Measurements from ENCODE around the gene XYLB. TPM values are rescaled to one million over a fixed set of nuclear protein-coding genes. Genes with fewer than 3 reads are reported as not detected.

Gene XYLB
- total RNA-seq, 2 experiments from 2014 or later = 5.3 to 7.2 TPM

- no TSS peak for BruUV-seq (replicated peaks)
- H2AFZ ChIP-seq (ENCODE audit: low read length) = no peak overlapping the region
- no peaks in the 10 kb centered on the region for H3K9me2 ChIP-seq (ENCODE audit: insufficient read depth, low read length)
- no peak overlapping the region for H3K4me2 ChIP-seq (ENCODE audit: low read length)
- no peak overlapping the region for H3K27ac ChIP-seq (ENCODE audit: low read depth, low read length, poor library complexity, severe bottlenecking)
- ChIA-PET POLR2A (no interaction called here), CTCF (ENCODE audit: unreplicated experiment) (no interaction called here)
- DNase-seq (ENCODE audit: low spot score) = no peak
- no peak for TF ChIP-seq EZH2phosphoT487 (IDR thresholded peaks at IDR 0.05; ENCODE audit: borderline replicate concordance, low read depth, low read length)
- TF ChIP-seq CTCF (conservative IDR thresholded peaks at IDR 0.05; ENCODE audit: low read length) = no peak
- H3K36me3 ChIP-seq (ENCODE audit: insufficient read depth, low read length) = 0 out of 2 replicates have a peak, but pooled peaks cover 11% of the 10 kb centered on the region
- no peaks in the 10 kb centered on the region for H3K9me3 ChIP-seq (ENCODE audit: low read length)
- no peaks in the 10 kb centered on the region for H3K4me1 ChIP-seq (ENCODE audit: insufficient read depth, low read length, poor library complexity, severe bottlenecking)
- no peaks in the 10 kb centered on the region for H3K79me2 ChIP-seq (ENCODE audit: insufficient read depth, low read depth, low read length)
- no peaks in the 10 kb centered on the region for H4K20me1 ChIP-seq (ENCODE audit: insufficient read depth, low read length)
- intact Hi-C loops (cut with micrococcal nuclease; ENCODE audit: unreplicated experiment) = no loop called here
- H3K4me3 ChIP-seq (ENCODE audit: low read depth, low read length, poor library complexity, severe bottlenecking) = no peak overlapping the region
Measured at GRCh38 chr3:38370861-38371260, 24.3 kb downstream of the XYLB start.

GRCh38 chr3:38371541-38372213 lies 25.1 kb downstream of the XYLB start:
- no TSS peak for BruUV-seq (replicated peaks)
- POLR2A ChIA-PET = no interaction called here
- intact Hi-C loops (cut with micrococcal nuclease; ENCODE audit: unreplicated experiment) = no loop called here
- no peaks in the 10 kb centered on the region for H4K20me1 ChIP-seq (ENCODE audit: insufficient read depth, low read length)
- no peaks in the 10 kb centered on the region for H3K9me2 ChIP-seq (ENCODE audit: insufficient read depth, low read length)
- H2AFZ ChIP-seq (ENCODE audit: low read length) = no peak overlapping the region
- H3K4me3 ChIP-seq (ENCODE audit: low read depth, low read length, poor library complexity, severe bottlenecking) = no peak overlapping the region
- TF ChIP-seq CTCF (conservative IDR thresholded peaks at IDR 0.05; ENCODE audit: low read length) = no peak
- TF ChIP-seq EZH2phosphoT487 (IDR thresholded peaks at IDR 0.05; ENCODE audit: borderline replicate concordance, low read depth, low read length) = no peak
- H3K4me1 ChIP-seq (ENCODE audit: insufficient read depth, low read length, poor library complexity, severe bottlenecking) = no peaks in the 10 kb centered on the region
- CTCF ChIA-PET (ENCODE audit: unreplicated experiment) = no interaction called here
- no peaks in the 10 kb centered on the region for H3K79me2 ChIP-seq (ENCODE audit: insufficient read depth, low read depth, low read length)
- no peak overlapping the region for H3K27ac ChIP-seq (ENCODE audit: low read depth, low read length, poor library complexity, severe bottlenecking)
- 0 out of 2 replicates have a peak, but pooled peaks cover 11% of the 10 kb centered on the region for H3K36me3 ChIP-seq (ENCODE audit: insufficient read depth, low read length)
- no peak for DNase-seq (ENCODE audit: low spot score)
- no peak overlapping the region for H3K4me2 ChIP-seq (ENCODE audit: low read length)
- H3K9me3 ChIP-seq (ENCODE audit: low read length) = no peaks in the 10 kb centered on the region

GRCh38 chr3:38372214-38372601 lies 25.6 kb downstream of the XYLB start:
- no peaks in the 10 kb centered on the region for H3K9me2 ChIP-seq (ENCODE audit: insufficient read depth, low read length)
- no peak for DNase-seq (ENCODE audit: low spot score)
- H3K27ac ChIP-seq (ENCODE audit: low read depth, low read length, poor library complexity, severe bottlenecking) = no peak overlapping the region
- intact Hi-C loops (cut with micrococcal nuclease; ENCODE audit: unreplicated experiment) = no loop called here
- H3K36me3 ChIP-seq (ENCODE audit: insufficient read depth, low read length) = peaks cover 15% of the 10 kb centered on the region; the same call in 1 of the 2 replicates
- TF ChIP-seq EZH2phosphoT487 (IDR thresholded peaks at IDR 0.05; ENCODE audit: borderline replicate concordance, low read depth, low read length) (no peak), CTCF (conservative IDR thresholded peaks at IDR 0.05; ENCODE audit: low read length) (no peak)
- H3K4me1 ChIP-seq (ENCODE audit: insufficient read depth, low read length, poor library complexity, severe bottlenecking) = no peaks in the 10 kb centered on the region
- POLR2A ChIA-PET = no interaction called here
- H4K20me1 ChIP-seq (ENCODE audit: insufficient read depth, low read length) = no peaks in the 10 kb centered on the region
- no TSS peak for BruUV-seq (replicated peaks)
- H2AFZ ChIP-seq (ENCODE audit: low read length) = no peak overlapping the region
- no peaks in the 10 kb centered on the region for H3K9me3 ChIP-seq (ENCODE audit: low read length)
- no peak overlapping the region for H3K4me3 ChIP-seq (ENCODE audit: low read depth, low read length, poor library complexity, severe bottlenecking)
- CTCF ChIA-PET (ENCODE audit: unreplicated experiment) = no interaction called here
- no peaks in the 10 kb centered on the region for H3K79me2 ChIP-seq (ENCODE audit: insufficient read depth, low read depth, low read length)
- H3K4me2 ChIP-seq (ENCODE audit: low read length) = no peak overlapping the region

Measured in OCI-LY7 (cell line).